Adipocyte (in vitro differentiated cells): ENCODE measurements around the gene IL1RAPL1.
A peak's percentile ranks its signal among the peaks of the same experiment; 100 is the strongest.
"Not testable (repeated sequence)": the region's sequence is repeated elsewhere in the genome, so short reads cannot be mapped to it uniquely, and the experiment has no call there.

Experiments used
- DNase-seq: peaks from one replicate; pipeline ENCODE4 v3.0.0-alpha.2; 2015; ENCODE audit warnings: low read depth
- H3K27me3 ChIP-seq: replicated peaks from 2 replicates; pipeline ENCODE4 v1.7.0; 2013; ENCODE audit warnings: mild to moderate bottlenecking, low read length, moderate library complexity; ENCODE audit not compliant: control insufficient read depth, insufficient read depth
- H3K36me3 ChIP-seq: 2 replicates; pipeline ENCODE4 v1.7.0; 2013; ENCODE audit warnings: low read length, mild to moderate bottlenecking, moderate library complexity; ENCODE audit not compliant: control insufficient read depth, insufficient read depth, severe bottlenecking
- H3K4me1 ChIP-seq: 2 replicates; pipeline ENCODE4 v1.7.0; 2013; ENCODE audit warnings: mild to moderate bottlenecking, low read length, moderate library complexity; ENCODE audit not compliant: control insufficient read depth, insufficient read depth
- H3K4me3 ChIP-seq: 2 replicates; pipeline ENCODE4 v1.7.0; 2013; ENCODE audit warnings: mild to moderate bottlenecking, low read length, moderate library complexity
- H3K9ac ChIP-seq: 2 replicates; pipeline ENCODE4 v1.7.0; 2013; ENCODE audit warnings: mild to moderate bottlenecking, low read length, moderate library complexity
- H3K9me3 ChIP-seq: 2 replicates; pipeline ENCODE4 v1.7.0; 2013; ENCODE audit warnings: mild to moderate bottlenecking, low read length, moderate library complexity; ENCODE audit not compliant: control insufficient read depth

IL1RAPL1 gene

DNA sequence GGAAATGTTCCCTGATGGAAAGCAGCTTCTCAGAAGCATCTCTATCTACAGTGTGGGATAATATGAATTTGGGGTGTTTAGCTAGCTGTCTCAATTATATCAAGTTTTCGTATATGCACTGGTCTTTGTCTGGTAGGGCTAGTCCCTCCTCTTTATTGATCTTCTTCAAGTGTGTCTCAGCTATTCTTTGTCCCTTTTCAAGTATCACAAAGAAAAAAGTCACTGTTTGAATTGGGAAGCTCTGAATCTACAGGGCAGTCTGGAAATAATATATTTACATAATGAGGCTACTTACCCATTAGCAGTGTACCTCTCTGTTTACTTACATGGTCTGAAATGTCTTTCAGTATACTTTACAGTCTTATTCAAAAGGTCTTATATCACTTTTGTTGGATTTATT lies 526.0 kb downstream of the IL1RAPL1 start:
- no peaks in the 10 kb centered on the region for H3K36me3 ChIP-seq
- no peak overlapping the region for H3K9ac ChIP-seq
- H3K4me3 ChIP-seq = no peak overlapping the region
- H3K4me1 ChIP-seq = no peaks in the 10 kb centered on the region
- H3K9me3 ChIP-seq = no peaks in the 10 kb centered on the region
- no peak for DNase-seq
- H3K27me3 ChIP-seq = no peaks in the 10 kb centered on the region

DNA sequence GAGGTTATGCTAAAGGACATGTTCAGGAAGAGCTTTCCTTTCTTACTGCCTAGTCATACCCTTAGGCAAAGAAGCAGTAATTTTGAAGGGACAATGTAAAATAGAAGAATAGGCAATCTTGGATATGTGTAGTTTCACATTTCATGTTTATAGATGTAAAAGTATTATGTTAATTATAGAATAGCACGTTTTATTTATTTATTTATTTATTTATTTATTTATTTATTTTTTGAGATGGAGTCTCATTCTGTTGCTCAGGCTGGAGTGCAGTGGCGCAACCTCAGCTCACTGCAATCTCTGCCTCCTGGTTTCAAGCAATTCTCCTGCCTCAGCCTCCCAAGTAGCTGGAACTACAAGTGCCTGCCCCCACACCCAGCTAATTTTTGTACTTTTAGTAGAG lies 535.6 kb downstream of the IL1RAPL1 start:
- not testable (repeated sequence) for H3K27me3 ChIP-seq, H3K9me3 ChIP-seq, H3K36me3 ChIP-seq, DNase-seq, H3K4me1 ChIP-seq, H3K9ac ChIP-seq, H3K4me3 ChIP-seq

GRCh38 chrX:29130905-29131304 lies 543.7 kb downstream of the IL1RAPL1 start:
- no peak overlapping the region for H3K9ac ChIP-seq
- no peak overlapping the region for H3K4me3 ChIP-seq
- no peak for DNase-seq
- H3K4me1 ChIP-seq = no peaks in the 10 kb centered on the region
- no peaks in the 10 kb centered on the region for H3K9me3 ChIP-seq
- H3K27me3 ChIP-seq = no peaks in the 10 kb centered on the region
- H3K36me3 ChIP-seq = no peaks in the 10 kb centered on the region

GRCh38 chrX:29136904-29137303 lies 549.7 kb downstream of the IL1RAPL1 start:
- Histone ChIP-seq H3K36me3 (no peaks in the 10 kb centered on the region), H3K9ac (no peak overlapping the region), H3K9me3 (no peaks in the 10 kb centered on the region), H3K4me1 (no peaks in the 10 kb centered on the region), H3K27me3 (no peaks in the 10 kb centered on the region), H3K4me3 (no peak overlapping the region)
- no peak for DNase-seq

- Histone ChIP-seq H3K9ac (no peak overlapping the region), H3K36me3 (no peaks in the 10 kb centered on the region), H3K4me1 (no peaks in the 10 kb centered on the region), H3K4me3 (no peak overlapping the region), H3K9me3 (no peaks in the 10 kb centered on the region), H3K27me3 (no peaks in the 10 kb centered on the region)
- no peak for DNase-seq
These were observed 550.8 kb downstream of the IL1RAPL1 start for GRCh38 chrX:29138003-29138402.

DNA sequence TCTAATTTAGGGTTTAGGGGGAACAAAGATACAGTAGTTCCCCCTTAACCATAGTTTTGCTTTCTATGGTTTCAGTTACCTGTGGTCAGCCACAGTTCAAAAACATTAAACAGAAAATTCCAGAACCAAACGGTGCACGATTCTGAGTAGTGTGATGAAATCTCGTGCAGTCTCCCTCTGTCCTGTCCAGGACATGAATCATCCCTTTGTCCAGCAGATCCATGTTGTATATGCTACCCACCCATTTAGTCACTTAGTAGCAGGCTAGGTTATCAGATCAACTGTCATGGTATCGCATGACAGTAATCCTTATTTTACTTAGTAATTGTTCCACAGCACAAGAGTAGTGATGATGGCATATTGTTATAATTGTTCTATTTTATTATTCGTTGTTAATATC lies 556.1 kb downstream of the IL1RAPL1 start:
- no peaks in the 10 kb centered on the region for H3K36me3 ChIP-seq
- H3K9me3 ChIP-seq = no peaks in the 10 kb centered on the region
- H3K4me1 ChIP-seq = no peaks in the 10 kb centered on the region
- H3K9ac ChIP-seq = no peak overlapping the region
- no peak overlapping the region for H3K4me3 ChIP-seq
- peaks cover 2% of the 10 kb centered on the region for H3K27me3 ChIP-seq
- peak; percentile 15 for DNase-seq

- H3K36me3 ChIP-seq = no peaks in the 10 kb centered on the region
- H3K4me1 ChIP-seq = no peaks in the 10 kb centered on the region
- H3K27me3 ChIP-seq = peaks cover 2% of the 10 kb centered on the region
- no peaks in the 10 kb centered on the region for H3K9me3 ChIP-seq
- no peak overlapping the region for H3K9ac ChIP-seq
- no peak overlapping the region for H3K4me3 ChIP-seq
- DNase-seq = no peak
These were observed 556.5 kb downstream of the IL1RAPL1 start for GRCh38 chrX:29143756-29144155.

DNA sequence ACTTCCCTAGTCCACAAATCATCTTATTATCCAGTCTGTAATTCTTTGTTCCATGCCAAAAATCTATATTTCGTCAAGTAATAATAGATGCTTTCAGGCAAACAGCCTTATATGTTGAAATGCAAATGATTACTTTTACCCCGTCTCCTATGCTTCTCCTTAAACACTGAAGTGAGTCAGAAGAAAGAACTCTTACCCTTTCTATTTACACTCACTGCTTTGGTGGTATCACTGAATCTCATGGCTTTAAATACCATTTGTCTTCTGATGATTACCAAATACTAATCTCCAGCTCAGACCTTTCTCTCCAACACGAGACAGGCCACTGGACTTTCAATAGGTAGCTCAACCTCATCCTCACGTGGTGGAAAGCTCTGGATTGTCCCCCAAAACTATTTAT lies 558.1 kb downstream of the IL1RAPL1 start:
- Histone ChIP-seq H3K9ac (no peak overlapping the region), H3K9me3 (no peaks in the 10 kb centered on the region), H3K36me3 (no peaks in the 10 kb centered on the region), H3K4me3 (no peak overlapping the region), H3K4me1 (no peaks in the 10 kb centered on the region), H3K27me3 (peaks cover 2% of the 10 kb centered on the region)
- no peak for DNase-seq

DNA sequence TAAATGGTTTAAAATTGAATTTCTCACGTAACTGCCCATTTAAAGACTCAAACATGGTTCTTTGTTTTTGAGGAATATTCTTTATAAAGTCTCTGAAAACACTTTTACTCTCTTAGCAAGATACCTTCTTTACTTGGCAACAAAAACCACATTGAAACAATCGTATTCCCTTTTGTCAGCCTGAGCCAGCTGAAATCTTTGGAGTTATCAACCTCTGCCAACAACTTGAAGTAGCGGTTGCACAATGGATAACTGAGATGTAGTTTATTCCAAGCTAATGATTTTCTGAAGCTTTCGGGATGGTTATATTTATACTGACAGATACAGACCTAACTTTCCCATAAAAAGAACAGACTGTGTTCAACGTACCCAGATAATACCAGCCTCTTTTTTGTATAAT lies 561.3 kb downstream of the IL1RAPL1 start:
- H3K36me3 ChIP-seq = no peaks in the 10 kb centered on the region
- no peaks in the 10 kb centered on the region for H3K9me3 ChIP-seq
- H3K4me3 ChIP-seq = no peak overlapping the region
- H3K4me1 ChIP-seq = no peaks in the 10 kb centered on the region
- H3K9ac ChIP-seq = no peak overlapping the region
- H3K27me3 ChIP-seq = peaks cover 2% of the 10 kb centered on the region
- no peak for DNase-seq

- no peaks in the 10 kb centered on the region for H3K36me3 ChIP-seq
- H3K4me1 ChIP-seq = no peaks in the 10 kb centered on the region
- H3K27me3 ChIP-seq = peaks cover 5% of the 10 kb centered on the region
- no peak overlapping the region for H3K9ac ChIP-seq
- no peak overlapping the region for H3K4me3 ChIP-seq
- no peaks in the 10 kb centered on the region for H3K9me3 ChIP-seq
- no peak for DNase-seq
These were observed 568.0 kb downstream of the IL1RAPL1 start for GRCh38 chrX:29155286-29155685.

DNA sequence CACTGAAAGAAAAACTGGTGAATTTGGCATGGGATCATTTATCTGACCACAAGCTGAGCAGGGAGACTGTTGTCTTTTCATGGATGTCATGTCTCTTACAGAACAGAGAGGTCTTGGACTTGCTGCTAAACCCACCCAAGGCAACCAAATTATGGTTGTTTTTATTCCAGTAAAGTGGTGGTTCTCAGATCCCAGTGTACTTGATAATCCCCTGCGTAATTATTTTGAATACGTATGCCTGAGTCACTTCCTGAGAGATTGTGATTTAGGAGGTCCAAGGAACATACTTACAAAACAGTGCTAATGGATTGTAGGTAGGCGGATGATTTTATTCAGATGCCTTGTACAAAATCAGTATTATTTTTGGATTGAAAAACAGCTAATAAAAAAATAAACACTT lies 585.6 kb downstream of the IL1RAPL1 start:
- DNase-seq = no peak
- Histone ChIP-seq H3K9me3 (no peaks in the 10 kb centered on the region), H3K4me1 (no peaks in the 10 kb centered on the region), H3K9ac (no peak overlapping the region), H3K36me3 (no peaks in the 10 kb centered on the region), H3K4me3 (no peak overlapping the region), H3K27me3 (no peaks in the 10 kb centered on the region)

DNA sequence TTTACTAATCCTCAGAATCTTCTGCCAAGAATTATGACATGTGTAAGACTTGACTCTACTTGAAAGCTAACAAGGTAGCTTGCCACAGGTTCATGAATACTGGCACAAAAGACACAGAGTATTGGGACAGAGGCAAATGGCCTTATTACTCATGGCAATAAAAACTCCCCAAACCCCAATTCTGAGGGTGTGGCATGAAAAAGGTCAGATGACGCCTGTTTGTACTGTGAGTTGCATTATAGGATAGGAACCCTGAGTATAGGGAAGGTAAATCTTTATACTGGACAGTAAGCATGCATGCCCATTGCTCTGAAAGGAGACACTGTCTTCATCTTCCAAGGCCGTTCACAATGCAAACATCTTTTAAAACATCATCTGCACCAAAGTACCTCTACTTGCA lies 600.0 kb downstream of the IL1RAPL1 start:
- Histone ChIP-seq H3K9me3 (no peaks in the 10 kb centered on the region), H3K4me3 (no peak overlapping the region), H3K4me1 (no peaks in the 10 kb centered on the region), H3K9ac (no peak overlapping the region), H3K27me3 (peaks cover 5% of the 10 kb centered on the region), H3K36me3 (no peaks in the 10 kb centered on the region)
- DNase-seq = no peak
